Activated naive CD4-positive, alpha-beta T cell treated with anti-CD3 and anti-CD28 coated beads for 36 hours (primary cell): Measurements from ENCODE around the gene PSMD14. TPM values are rescaled to one million over a fixed set of nuclear protein-coding genes. Genes with fewer than 3 reads are reported as not detected.
A peak's percentile ranks its signal among the peaks of the same experiment; 100 is the strongest.

ENCODE experiments used
- CTCF ChIA-PET: fragments of 350-600 bp; sonication (Branson Sonifier 250); formaldehyde crosslinking; loops from one replicate; lab custom pipeline; 2021; ENCODE audit warnings: antibody characterized with exemption; lab: Charles Lee
- DNase-seq: peaks from one replicate; pipeline ENCODE4 v3.0.0-alpha.2; 2020
- H3K27ac Mint-ChIP-seq: one replicate; pipeline ENCODE4 v1.8.0; 2021; ENCODE audit warnings: mild to moderate bottlenecking, mixed read lengths
- H3K27me3 Mint-ChIP-seq: one replicate; pipeline ENCODE4 v1.8.0; 2021; ENCODE audit warnings: low read depth, mixed read lengths
- H3K36me3 Mint-ChIP-seq: one replicate; pipeline ENCODE4 v1.8.0; 2021; ENCODE audit warnings: low read depth, mixed read lengths
- H3K4me1 Mint-ChIP-seq: one replicate; pipeline ENCODE4 v1.8.0; 2021; ENCODE audit warnings: low read depth, mixed read lengths
- H3K4me3 Mint-ChIP-seq: one replicate; pipeline ENCODE4 v1.8.0; 2021; ENCODE audit warnings: mild to moderate bottlenecking, moderate library complexity, mixed read lengths
- H3K9me3 Mint-ChIP-seq: one replicate; pipeline ENCODE4 v1.8.0; 2021; ENCODE audit warnings: mixed read lengths
- intact Hi-C: fragments of 100-400 bp; cut with micrococcal nuclease; formaldehyde crosslinking; loops from one replicate; pipeline ENCODE4 v1.15.1; 2023
- total RNA-seq, 2 experiments: library from RNA; stranded (reverse); gene quantifications; one replicate each; pipeline ENCODE4 v1.2.3, GENCODE V29; 2021

Gene PSMD14
- total RNA-seq, 2 experiments from 2014 or later, result 76.2 to 79.4 TPM

- Mint-ChIP-seq H3K27ac (no peak overlapping the region), H3K27me3 (no peaks in the 10 kb centered on the region), H3K36me3 (peaks cover 23% of the 10 kb centered on the region), H3K4me1 (no peaks in the 10 kb centered on the region), H3K4me3 (no peak overlapping the region), H3K9me3 (peaks cover 4% of the 10 kb centered on the region)
- intact Hi-C loops, result no loop called here
- CTCF ChIA-PET, result interaction anchor here (0.7 kb wide), 1 partner anchor 50 kb away, joined by 3 read pairs; no protein-coding TSS in a partner anchor
- no peak for DNase-seq
Measured at GRCh38 chr2:161367675-161368074, 59.5 kb downstream of the PSMD14 start.

DNA sequence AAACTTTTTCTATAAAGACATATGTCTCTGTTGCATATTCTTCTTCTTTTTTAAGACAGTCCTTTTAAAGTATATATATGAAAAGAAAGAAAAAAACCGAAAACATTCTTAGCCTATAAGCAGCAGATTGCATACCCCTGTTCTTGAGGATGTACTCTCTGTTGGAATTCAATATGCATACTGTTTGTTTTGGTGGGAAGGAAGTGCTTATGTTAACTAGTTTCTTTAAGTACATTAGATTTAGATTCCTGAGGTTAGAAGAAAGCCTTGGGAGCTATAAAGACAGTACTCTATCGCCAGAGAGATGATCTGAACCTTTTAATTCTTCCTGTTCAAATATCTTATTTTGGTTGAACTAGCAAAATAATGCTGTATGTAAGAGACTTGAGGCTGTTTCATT is 61.1 kb downstream of the PSMD14 start:
- H3K27ac Mint-ChIP-seq, result no peak overlapping the region
- DNase-seq, result no peak
- intact Hi-C loops, result no loop called here
- no peaks in the 10 kb centered on the region for H3K27me3 Mint-ChIP-seq
- CTCF ChIA-PET, result interaction anchor here (0.5 kb wide), 1 partner anchor 20 kb away, joined by 3 read pairs; no protein-coding TSS in a partner anchor
- peaks cover 20% of the 10 kb centered on the region for H3K36me3 Mint-ChIP-seq
- no peaks in the 10 kb centered on the region for H3K4me1 Mint-ChIP-seq
- no peak overlapping the region for H3K4me3 Mint-ChIP-seq
- H3K9me3 Mint-ChIP-seq, result no peaks in the 10 kb centered on the region

DNA sequence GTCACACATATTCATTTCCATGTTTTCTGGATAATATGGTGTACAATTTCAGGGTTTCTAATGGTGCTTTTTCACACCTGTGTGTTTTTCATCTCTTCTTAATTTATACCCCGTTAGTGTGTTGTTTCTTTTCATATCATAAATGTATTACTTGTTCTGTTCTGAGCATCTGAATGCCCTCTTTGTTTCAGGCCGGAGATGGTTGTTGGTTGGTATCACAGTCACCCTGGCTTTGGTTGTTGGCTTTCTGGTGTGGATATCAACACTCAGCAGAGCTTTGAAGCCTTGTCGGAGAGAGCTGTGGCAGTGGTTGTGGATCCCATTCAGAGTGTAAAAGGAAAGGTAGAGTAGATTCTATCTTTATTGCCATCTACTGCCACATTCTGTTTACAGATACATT is 62.8 kb downstream of the PSMD14 start:
- Mint-ChIP-seq H3K9me3 (no peaks in the 10 kb centered on the region), H3K27me3 (no peaks in the 10 kb centered on the region), H3K4me3 (no peak overlapping the region), H3K27ac (no peak overlapping the region), H3K4me1 (no peaks in the 10 kb centered on the region), H3K36me3 (peaks cover 19% of the 10 kb centered on the region)
- no peak for DNase-seq
- CTCF ChIA-PET, result no interaction called here
- intact Hi-C loops, result no loop called here

DNA sequence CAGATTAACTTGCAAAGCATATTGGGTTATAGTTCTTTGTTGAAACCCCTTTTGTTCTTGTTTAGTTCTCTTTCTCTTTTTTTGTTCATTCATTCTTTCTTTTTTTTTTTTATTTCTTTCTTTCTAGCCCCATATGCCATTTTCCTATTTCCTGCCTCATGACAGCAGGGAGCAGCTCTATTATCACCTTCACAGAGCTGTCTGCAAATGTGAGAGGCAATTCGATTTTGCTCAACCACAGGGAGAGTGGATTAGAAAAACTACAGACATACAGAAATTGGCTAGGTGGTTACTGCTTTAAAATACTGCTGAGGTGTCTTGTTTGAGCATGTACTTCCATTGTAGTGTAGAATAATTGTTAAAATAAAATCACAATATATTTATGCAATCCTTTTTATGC is 63.6 kb downstream of the PSMD14 start:
- CTCF ChIA-PET, result no interaction called here
- no peaks in the 10 kb centered on the region for H3K9me3 Mint-ChIP-seq
- no peak overlapping the region for H3K4me3 Mint-ChIP-seq
- no peak for DNase-seq
- H3K36me3 Mint-ChIP-seq, result peaks cover 21% of the 10 kb centered on the region
- no peaks in the 10 kb centered on the region for H3K27me3 Mint-ChIP-seq
- no peak overlapping the region for H3K27ac Mint-ChIP-seq
- no peaks in the 10 kb centered on the region for H3K4me1 Mint-ChIP-seq
- intact Hi-C loops, result no loop called here

- no peaks in the 10 kb centered on the region for H3K4me1 Mint-ChIP-seq
- CTCF ChIA-PET, result no interaction called here
- H3K4me3 Mint-ChIP-seq, result no peak overlapping the region
- peaks cover 15% of the 10 kb centered on the region for H3K36me3 Mint-ChIP-seq
- H3K9me3 Mint-ChIP-seq, result no peaks in the 10 kb centered on the region
- H3K27ac Mint-ChIP-seq, result no peak overlapping the region
- intact Hi-C loops, result no loop called here
- no peaks in the 10 kb centered on the region for H3K27me3 Mint-ChIP-seq
- no peak for DNase-seq
Measured at GRCh38 chr2:161373942-161374341, 65.7 kb downstream of the PSMD14 start.

- Mint-ChIP-seq H3K4me1 (no peaks in the 10 kb centered on the region), H3K9me3 (no peaks in the 10 kb centered on the region), H3K36me3 (peaks cover 15% of the 10 kb centered on the region), H3K4me3 (no peak overlapping the region), H3K27me3 (no peaks in the 10 kb centered on the region), H3K27ac (no peak overlapping the region)
- intact Hi-C loops, result no loop called here
- DNase-seq, result no peak
- CTCF ChIA-PET, result no interaction called here
Measured at GRCh38 chr2:161374446-161374845, 66.2 kb downstream of the PSMD14 start.

GRCh38 chr2:161379740-161380139 is 71.5 kb downstream of the PSMD14 start:
- intact Hi-C loops, result no loop called here
- H3K27me3 Mint-ChIP-seq, result no peaks in the 10 kb centered on the region
- H3K9me3 Mint-ChIP-seq, result no peaks in the 10 kb centered on the region
- H3K4me3 Mint-ChIP-seq, result no peak overlapping the region
- CTCF ChIA-PET, result no interaction called here
- H3K27ac Mint-ChIP-seq, result no peak overlapping the region
- peaks cover 8% of the 10 kb centered on the region for H3K36me3 Mint-ChIP-seq
- H3K4me1 Mint-ChIP-seq, result peaks cover 8% of the 10 kb centered on the region
- no peak for DNase-seq

DNA sequence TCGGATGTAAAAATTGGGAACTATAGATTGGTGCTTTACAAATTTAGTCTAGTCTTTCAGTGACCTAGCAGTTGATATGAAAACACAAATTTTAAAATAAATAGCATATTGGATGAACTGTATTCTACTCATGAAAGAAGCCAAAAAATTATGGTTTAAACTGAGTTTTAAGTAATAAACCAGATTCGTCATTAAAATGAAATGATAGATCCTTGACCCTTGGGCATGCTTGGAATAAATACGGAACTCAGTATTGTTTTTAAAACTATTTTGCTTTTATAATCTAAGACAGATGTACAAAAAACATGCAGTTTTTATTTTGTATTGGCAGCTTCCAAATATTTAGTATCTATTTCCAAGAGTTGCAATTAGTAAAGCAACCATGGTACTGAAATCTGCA is 73.3 kb downstream of the PSMD14 start:
- H3K36me3 Mint-ChIP-seq, result peaks cover 11% of the 10 kb centered on the region
- no peak overlapping the region for H3K4me3 Mint-ChIP-seq
- intact Hi-C loops, result no loop called here
- DNase-seq, result no peak
- H3K27ac Mint-ChIP-seq, result no peak overlapping the region
- H3K9me3 Mint-ChIP-seq, result no peaks in the 10 kb centered on the region
- no peaks in the 10 kb centered on the region for H3K27me3 Mint-ChIP-seq
- CTCF ChIA-PET, result interaction anchor here (0.6 kb wide), 1 partner anchor 8 kb away, joined by 3 read pairs; no protein-coding TSS in a partner anchor
- H3K4me1 Mint-ChIP-seq, result peaks cover 11% of the 10 kb centered on the region

DNA sequence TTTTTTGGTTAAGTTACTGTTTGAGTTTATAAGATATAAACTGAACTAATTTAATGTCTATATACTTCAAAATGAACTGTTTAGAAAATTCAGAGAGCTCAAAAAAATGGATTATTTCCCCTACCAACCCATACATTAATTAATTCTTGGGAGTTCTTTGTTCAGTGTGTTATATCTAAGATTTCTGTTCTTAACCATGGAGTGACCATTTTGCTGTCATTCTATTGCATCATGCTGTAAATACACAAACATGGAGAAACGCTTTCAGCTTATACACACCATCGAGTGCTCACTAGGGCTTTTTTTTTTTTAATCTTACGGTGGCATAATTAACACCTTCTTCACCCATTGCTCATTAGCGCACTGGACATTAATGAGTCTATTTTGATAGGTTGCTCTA is 74.5 kb downstream of the PSMD14 start:
- Mint-ChIP-seq H3K27me3 (no peaks in the 10 kb centered on the region), H3K36me3 (peaks cover 17% of the 10 kb centered on the region), H3K27ac (no peak overlapping the region), H3K4me3 (no peak overlapping the region), H3K9me3 (no peaks in the 10 kb centered on the region), H3K4me1 (peaks cover 11% of the 10 kb centered on the region)
- CTCF ChIA-PET, result interaction anchor here (0.6 kb wide), 1 partner anchor 701 kb away, joined by 5 read pairs; no protein-coding TSS in a partner anchor
- intact Hi-C loops, result loop anchor here (2.0 kb wide), 1 partner anchor 74 kb away; the partner anchor contains the start of gene PSMD14
- DNase-seq, result no peak

- Mint-ChIP-seq H3K4me1 (peaks cover 11% of the 10 kb centered on the region), H3K9me3 (no peaks in the 10 kb centered on the region), H3K27me3 (no peaks in the 10 kb centered on the region), H3K36me3 (peaks cover 20% of the 10 kb centered on the region), H3K4me3 (no peak overlapping the region), H3K27ac (no peak overlapping the region)
- CTCF ChIA-PET, result no interaction called here
- intact Hi-C loops, result no loop called here
- DNase-seq, result peak; percentile 18
Measured at GRCh38 chr2:161384864-161385263, 76.6 kb downstream of the PSMD14 start.

DNA sequence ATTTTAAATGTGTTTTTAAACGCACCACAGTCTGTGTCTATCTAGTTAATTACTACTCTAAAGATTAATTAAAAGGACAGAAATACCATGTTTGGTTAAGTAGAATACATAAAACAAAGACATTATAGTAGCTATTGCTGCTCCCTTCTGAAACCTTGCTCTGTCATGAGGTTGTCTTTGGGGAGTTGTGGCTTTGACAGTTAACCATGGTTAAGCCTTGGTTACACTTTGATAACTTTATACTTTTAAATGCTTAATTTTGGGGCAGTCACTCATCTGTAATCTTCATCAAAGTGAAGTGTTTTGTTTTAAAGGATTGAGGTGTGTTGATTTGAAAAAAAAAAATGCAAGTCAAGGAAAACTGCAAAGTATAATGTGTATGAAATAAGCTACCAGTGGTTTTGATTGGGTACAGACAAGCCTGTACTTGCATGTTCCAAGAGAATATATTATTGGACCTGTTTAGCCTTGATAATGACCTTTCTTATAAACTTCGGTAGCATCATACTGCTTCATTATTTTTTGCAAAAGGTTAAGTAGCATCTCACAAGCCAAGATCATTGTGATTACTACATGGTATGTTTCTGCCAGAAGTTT is 78.1 kb downstream of the PSMD14 start:
- Mint-ChIP-seq H3K9me3 (no peaks in the 10 kb centered on the region), H3K36me3 (peaks cover 26% of the 10 kb centered on the region), H3K27ac (no peak overlapping the region), H3K4me1 (peaks cover 11% of the 10 kb centered on the region), H3K27me3 (no peaks in the 10 kb centered on the region), H3K4me3 (no peak overlapping the region)
- intact Hi-C loops, result no loop called here
- no peak for DNase-seq
- CTCF ChIA-PET, result no interaction called here

DNA sequence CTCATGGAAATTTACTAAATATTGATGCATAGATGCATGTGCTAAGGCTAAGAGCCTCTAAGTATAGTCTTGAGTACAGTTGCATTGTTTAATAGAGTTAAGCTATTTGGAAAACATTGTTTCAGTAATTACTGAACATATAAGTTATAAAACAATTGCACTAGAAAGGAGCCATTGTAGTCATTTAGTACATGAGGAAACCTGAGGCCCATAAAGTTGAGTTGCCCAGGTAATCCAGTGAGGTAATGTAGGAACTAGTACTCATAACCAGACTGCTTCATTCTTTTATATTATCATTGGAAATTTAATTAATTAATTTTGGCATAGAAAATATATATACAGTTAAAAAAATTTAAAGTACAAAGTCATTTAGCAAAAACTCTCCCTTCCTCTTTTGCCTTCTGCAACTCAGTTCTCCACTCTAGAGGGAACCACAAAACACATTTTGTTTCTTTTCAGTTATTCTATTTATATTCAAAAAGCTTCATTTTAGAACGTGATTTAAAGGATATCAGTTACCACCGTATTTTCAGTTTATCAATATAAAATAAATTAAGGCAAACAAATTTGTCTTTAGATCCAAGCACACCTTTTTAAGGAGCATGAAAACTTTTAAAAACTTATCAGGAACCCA is 80.0 kb downstream of the PSMD14 start:
- Mint-ChIP-seq H3K4me3 (no peak overlapping the region), H3K27me3 (no peaks in the 10 kb centered on the region), H3K27ac (no peak overlapping the region), H3K36me3 (peaks cover 33% of the 10 kb centered on the region), H3K9me3 (no peaks in the 10 kb centered on the region), H3K4me1 (peaks cover 11% of the 10 kb centered on the region)
- intact Hi-C loops, result no loop called here
- DNase-seq, result no peak
- CTCF ChIA-PET, result no interaction called here
